Lower leg skin (tissue), 4 donors: ENCODE data around the gene RNASE7. TPM values are rescaled to one million over a fixed set of nuclear protein-coding genes. Genes with fewer than 3 reads are reported as not detected.
A peak's percentile ranks its signal among the peaks of the same experiment; 100 is the strongest.

Source experiments
- DNase-seq, 2 donors: peaks; one replicate each; pipeline ENCODE4 v3.0.0-alpha.2; 2019; ENCODE audit warnings: low spot score in 2 of 2
- H3K4me3 ChIP-seq: fragments of 200-600 bp; sonication (generic); 2 replicates; pipeline ENCODE4 v1.5.1; 2017; ENCODE audit warnings: mild to moderate bottlenecking, low read depth; ENCODE audit not compliant: poor library complexity, severe bottlenecking
- CTCF ChIP-seq, 3 donors: fragments of 450-650 bp; IDR thresholded peaks; one replicate each; pipeline ENCODE4 v1.5.1; 2016; ENCODE audit warnings: antibody characterized with exemption in 3 of 3, mild to moderate bottlenecking in 3 of 3, moderate library complexity in 2 of 3
- POLR2A ChIP-seq, 2 donors: fragments of 450-650 bp; IDR thresholded peaks; one replicate each; pipeline ENCODE4 v1.6.1; 2016 to 2017; ENCODE audit warnings: antibody characterized with exemption in 2 of 2, mild to moderate bottlenecking in 1 of 2, moderate library complexity in 1 of 2
- WGBS, 2 donors: methylation state at CpG; one replicate each; pipeline ENCODE4 v1.1.5; 2018; 5-methylcytosine and 5-hydroxymethylcytosine counted together
- intact Hi-C: fragments of 100-400 bp; cut with DNase I; formaldehyde crosslinking; loops from one replicate; pipeline ENCODE4 v1.15.0; 2023; ENCODE audit warnings: low total_unique reads
- total RNA-seq, 4 donors: library from RNA; depleted of rRNA; stranded (reverse); fragments of >200 nt; gene quantifications; one replicate each; pipeline ENCODE4 v1.1.0, GENCODE V29; 2016

The RNASE7 gene
- total RNA-seq, 4 donors from 2014 or later: 34.1 to 83.3 (median 47.8) TPM

DNA sequence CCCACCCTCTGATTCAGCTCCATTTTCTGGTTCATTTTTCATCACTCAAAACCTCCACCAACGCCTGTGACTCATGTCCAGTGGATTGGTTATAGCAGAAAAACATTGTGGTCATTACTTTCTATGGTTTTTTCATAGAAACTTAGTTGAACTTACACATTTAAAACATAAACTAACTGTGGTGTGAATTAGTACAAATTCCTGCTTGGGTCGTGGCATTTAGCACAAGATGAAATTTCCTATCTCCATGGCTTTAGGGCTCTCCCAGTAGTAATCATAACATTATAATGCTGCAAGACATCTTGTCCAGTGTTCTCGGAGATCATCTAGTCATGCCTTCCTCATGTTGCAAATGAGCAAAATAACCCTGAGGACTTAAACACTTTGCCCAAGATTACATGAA is 7.1 kb downstream of the RNASE7 start:
- H3K4me3 ChIP-seq: no peak overlapping the region
- WGBS, 2 donors: 65 to 83% methylated on average over 3 of the region's 3 CpGs
- no peak for TF ChIP-seq POLR2A (IDR thresholded peaks at IDR 0.05)
- TF ChIP-seq CTCF (IDR thresholded peaks at IDR 0.05): no peak
- intact Hi-C loops: no loop called here
- DNase-seq: no peak

GRCh38 chr14:21050597-21050996 is 8.4 kb downstream of the RNASE7 start:
- TF ChIP-seq POLR2A (IDR thresholded peaks at IDR 0.05) (no peak), CTCF (IDR thresholded peaks at IDR 0.05) (no peak)
- 76 to 85% methylated on average over 3 of the region's 3 CpGs for WGBS, 2 donors
- H3K4me3 ChIP-seq: no peak overlapping the region
- intact Hi-C loops: no loop called here
- DNase-seq: no peak

GRCh38 chr14:21053184-21054122 is 11.3 kb downstream of the RNASE7 start:
- no peak for TF ChIP-seq POLR2A (IDR thresholded peaks at IDR 0.05)
- 88 to 89% methylated on average over 20 of the region's 20 CpGs for WGBS, 2 donors
- no peak overlapping the region for H3K4me3 ChIP-seq
- intact Hi-C loops: no loop called here
- peak in 1 of 2 donors; percentile 64 for DNase-seq

DNA sequence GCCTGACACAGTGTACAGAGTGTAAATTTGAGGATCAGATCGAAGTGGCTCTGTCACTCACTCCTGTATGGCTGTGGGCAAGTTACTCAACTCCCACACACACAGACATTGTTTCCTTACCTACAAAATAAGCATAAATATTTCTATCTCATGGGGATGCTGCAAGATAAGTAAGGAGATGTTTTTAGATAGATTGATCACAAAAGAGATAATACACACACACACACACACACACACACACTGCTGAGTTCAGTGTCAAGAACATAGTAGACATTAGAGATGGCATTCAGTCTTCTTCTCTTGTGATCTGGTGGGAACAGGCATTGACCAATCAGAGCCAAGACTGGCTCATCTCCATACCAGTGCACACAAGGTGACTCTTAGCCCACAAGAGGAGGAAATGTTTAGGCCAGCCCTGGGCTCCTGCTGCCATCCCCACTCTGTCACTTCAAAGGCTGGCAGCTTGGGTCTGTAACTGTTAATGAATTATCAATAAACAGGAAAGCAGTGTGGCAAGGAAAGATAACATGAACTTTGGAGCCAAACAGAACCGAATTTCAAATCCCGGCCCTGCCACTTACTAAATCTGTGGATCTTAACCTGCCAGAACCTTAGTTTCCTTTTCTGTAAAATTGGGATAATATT is 12.1 kb downstream of the RNASE7 start:
- intact Hi-C loops: no loop called here
- TF ChIP-seq POLR2A (IDR thresholded peaks at IDR 0.05): no peak
- DNase-seq: peak in 1 of 2 donors; percentile 12
- H3K4me3 ChIP-seq: no peak overlapping the region
- 76 to 80% methylated on average over 3 of the region's 3 CpGs for WGBS, 2 donors

DNA sequence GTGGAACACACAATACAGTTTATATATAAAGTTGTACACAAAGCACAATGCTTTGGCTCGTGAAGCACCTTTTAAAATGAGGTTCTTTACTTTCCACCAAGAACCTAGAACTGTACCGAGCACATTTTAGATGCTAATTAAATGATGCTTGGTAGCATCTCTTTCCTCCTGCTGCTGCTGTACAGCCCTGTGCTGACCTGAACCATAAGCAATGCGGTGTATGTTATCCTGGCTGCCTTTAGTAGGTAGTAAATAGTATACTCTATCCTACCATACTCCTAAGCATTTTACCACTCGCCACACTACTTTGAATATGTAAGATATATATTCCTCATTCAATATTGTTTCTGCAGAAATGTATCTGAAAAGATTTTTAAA is 12.6 kb downstream of the RNASE7 start:
- intact Hi-C loops: no loop called here
- no peak for TF ChIP-seq POLR2A (IDR thresholded peaks at IDR 0.05)
- TF ChIP-seq CTCF (IDR thresholded peaks at IDR 0.05): no peak
- 90 to 92% methylated on average over 4 of the region's 4 CpGs for WGBS, 2 donors
- DNase-seq: peak in 1 of 2 donors; percentile 10
- no peak overlapping the region for H3K4me3 ChIP-seq

DNA sequence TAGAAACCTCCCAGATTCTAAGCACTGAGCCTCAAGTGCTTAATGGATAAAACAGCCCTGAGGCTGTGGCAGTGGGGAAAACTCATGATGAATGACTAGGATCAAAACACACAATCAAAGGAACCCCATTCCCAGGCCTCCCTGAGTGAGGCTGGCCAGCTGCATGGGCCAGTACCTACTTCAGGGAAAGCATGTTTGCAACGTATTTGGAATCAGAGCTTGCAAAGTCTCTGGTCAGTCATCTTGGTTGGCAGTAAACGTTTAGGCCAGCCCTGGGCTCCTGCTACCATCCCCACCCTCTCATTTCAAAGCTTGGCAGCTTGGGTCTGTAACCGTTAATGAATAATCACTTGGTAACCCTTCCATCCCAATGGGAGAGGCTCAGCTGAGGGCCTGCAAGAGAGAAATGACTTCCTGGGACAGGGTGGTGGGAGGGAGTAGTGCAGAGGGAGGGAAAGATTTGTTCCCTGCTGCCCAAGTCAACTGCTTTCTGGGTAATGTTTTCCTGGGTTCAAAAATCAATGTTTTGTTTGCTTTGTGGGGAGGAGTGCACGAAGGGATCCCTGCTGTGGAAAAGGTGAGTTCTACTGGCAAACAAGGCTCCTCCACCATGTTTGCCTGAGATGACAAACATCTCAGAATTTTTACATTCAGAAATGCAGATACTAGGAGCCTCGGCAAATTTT is 13.4 kb downstream of the RNASE7 start:
- intact Hi-C loops: no loop called here
- H3K4me3 ChIP-seq: no peak overlapping the region
- DNase-seq: peak in 1 of 2 donors; percentile 42
- WGBS, 2 donors: 63 to 74% methylated on average over 5 of the region's 5 CpGs
- TF ChIP-seq POLR2A (IDR thresholded peaks at IDR 0.05) (no peak), CTCF (IDR thresholded peaks at IDR 0.05) (no peak)
